Mucosa of descending colon (tissue), 3 donors: ENCODE results near the gene PREPL. TPM values are rescaled to one million over a fixed set of nuclear protein-coding genes. Genes with fewer than 3 reads are reported as not detected.
"Not testable (repeated sequence)": the region's sequence is repeated elsewhere in the genome, so short reads cannot be mapped to it uniquely, and the experiment has no call there.

Source experiments
- ATAC-seq: fragments of 200-7000 bp; cut with Tn5 transposase; one replicate; pipeline ENCODE4 v1.9.1; 2020; ENCODE audit warnings: mild to moderate bottlenecking, moderate library complexity
- DNase-seq, 3 donors: peaks; one replicate each; pipeline ENCODE4 v3.0.0-alpha.2; 2020
- H3K36me3 ChIP-seq: fragments of 200-600 bp; one replicate; pipeline ENCODE4 v1.8.0; 2021; ENCODE audit warnings: low read depth, mild to moderate bottlenecking
- H3K4me1 ChIP-seq: fragments of 200-600 bp; one replicate; pipeline ENCODE4 v1.8.0; 2021; ENCODE audit warnings: low read depth, mild to moderate bottlenecking
- H3K4me3 ChIP-seq: fragments of 200-600 bp; one replicate; pipeline ENCODE4 v1.8.0; 2021; ENCODE audit warnings: mild to moderate bottlenecking
- H3K9me3 ChIP-seq: fragments of 200-600 bp; one replicate; pipeline ENCODE4 v1.8.0; 2021; ENCODE audit warnings: mild to moderate bottlenecking
- CTCF ChIP-seq: fragments of 200-600 bp; IDR thresholded peaks from one replicate; pipeline ENCODE4 v1.8.0; 2022; ENCODE audit warnings: antibody characterized with exemption, mild to moderate bottlenecking
- intact Hi-C, 2 donors: fragments of 100-400 bp; cut with DNase I in 1 of 2; cut with micrococcal nuclease in 1 of 2; formaldehyde crosslinking; loops; one replicate each; pipeline versions ENCODE4 v1.11.0 to v1.11.1; 2022; cut with DNase I, micrococcal nuclease
- total RNA-seq, 3 donors: library from RNA; stranded (reverse); fragmentation: NEBNext Ultra II Directional in 2 of 3; extraction: Animal tissue kit (Norgen Biotek cat#: 25700) in 2 of 3; gene quantifications; one replicate each; pipeline versions ENCODE4 v1.2.1 to v1.2.4, GENCODE V29; 2021 to 2023
- donor health status: DM: no; HTN: no; CAD: no; lungs with moderate emphysema.
- donor health status: DM: no; HTN: no; CAD: no.
- donor health status: DM: no; HTN: yes; CAD: no.

The PREPL gene
- total RNA-seq, 3 donors from 2014 or later = 32.5 to 48.7 (median 32.5) TPM

- intact Hi-C loops = no loop called here
Measured at GRCh38 chr2:44389895-44390294, 28.6 kb upstream of the PREPL start.

GRCh38 chr2:44388877-44389276 lies 27.6 kb upstream of the PREPL start:
- Histone ChIP-seq H3K36me3 (no peaks in the 10 kb centered on the region), H3K9me3 (peaks cover 6% of the 10 kb centered on the region), H3K4me1 (no peaks in the 10 kb centered on the region), H3K4me3 (no peak overlapping the region)
- ATAC-seq (no peak), DNase-seq (no peak)
- intact Hi-C loops = no loop called here
- no peak for TF ChIP-seq CTCF

More at GRCh38 chr2:44389895-44390294, 28.6 kb upstream of the PREPL start:
- Histone ChIP-seq H3K4me3 (no peak overlapping the region), H3K36me3 (no peaks in the 10 kb centered on the region), H3K9me3 (peaks cover under 1% of the 10 kb centered on the region), H3K4me1 (no peaks in the 10 kb centered on the region)
- no peak for TF ChIP-seq CTCF
- no peak for ATAC-seq
- DNase-seq = no peak

DNA sequence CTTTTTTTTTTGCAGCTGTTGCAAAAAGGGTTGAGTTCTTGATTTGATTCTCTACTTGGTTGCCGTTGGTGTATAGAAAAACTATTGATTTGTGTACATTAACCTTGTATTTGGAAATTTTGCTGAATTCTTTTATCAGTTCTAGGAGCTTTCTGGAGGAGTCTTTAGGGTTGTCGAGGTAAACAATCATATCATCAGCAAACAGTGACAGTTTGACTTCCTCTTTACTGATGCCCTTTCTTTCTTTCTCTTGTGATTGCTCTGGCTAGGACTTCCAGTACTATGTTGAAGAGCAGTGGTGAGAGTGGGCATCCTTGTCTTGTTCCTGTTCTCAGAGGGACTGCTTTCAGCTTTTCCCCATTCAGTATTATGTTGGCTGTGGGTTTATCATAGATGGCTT lies 23.9 kb upstream of the PREPL start:
- H3K4me1 ChIP-seq, H3K36me3 ChIP-seq, ATAC-seq, DNase-seq, H3K4me3 ChIP-seq, intact Hi-C loops, H3K9me3 ChIP-seq: not testable (repeated sequence)

GRCh38 chr2:44377486-44377885 lies 16.2 kb upstream of the PREPL start:
- intact Hi-C loops = no loop called here
- Histone ChIP-seq H3K36me3 (no peaks in the 10 kb centered on the region), H3K9me3 (no peaks in the 10 kb centered on the region), H3K4me3 (no peak overlapping the region), H3K4me1 (no peaks in the 10 kb centered on the region)
- TF ChIP-seq CTCF = no peak
- ATAC-seq = no peak
- no peak for DNase-seq

- no peak for TF ChIP-seq CTCF
- H3K4me1 ChIP-seq = no peaks in the 10 kb centered on the region
- intact Hi-C loops = no loop called here
- H3K4me3 ChIP-seq = no peak overlapping the region
- no peak for ATAC-seq
- DNase-seq = no peak
- H3K36me3 ChIP-seq = no peaks in the 10 kb centered on the region
- no peaks in the 10 kb centered on the region for H3K9me3 ChIP-seq
Measured at GRCh38 chr2:44372246-44372645, 11.0 kb upstream of the PREPL start.

GRCh38 chr2:44371445-44371844 lies 10.2 kb upstream of the PREPL start:
- Histone ChIP-seq H3K9me3 (no peaks in the 10 kb centered on the region), H3K36me3 (no peaks in the 10 kb centered on the region), H3K4me1 (no peaks in the 10 kb centered on the region), H3K4me3 (no peak overlapping the region)
- DNase-seq (no peak), ATAC-seq (no peak)
- no peak for TF ChIP-seq CTCF
- intact Hi-C loops = no loop called here
